Neuron (in vitro differentiated cells): ENCODE results near the gene RIN3.

Experiments used
- H2AFZ ChIP-seq: one replicate; pipeline ENCODE4 v1.6.1; 2013; ENCODE audit warnings: low read depth, mild to moderate bottlenecking, inconsistent platforms, low read length, moderate library complexity
- H3K27me3 ChIP-seq: one replicate; pipeline ENCODE4 v1.6.1; 2013; ENCODE audit warnings: low read length; ENCODE audit not compliant: insufficient read depth
- H3K36me3 ChIP-seq: one replicate; pipeline ENCODE4 v1.6.1; 2013; ENCODE audit warnings: low read length; ENCODE audit not compliant: insufficient read depth
- H3K4me1 ChIP-seq: one replicate; pipeline ENCODE4 v1.6.1; 2013; ENCODE audit warnings: low read length; ENCODE audit not compliant: insufficient read depth
- H3K4me3 ChIP-seq: 2 replicates; pipeline ENCODE4 v1.5.1; 2013; ENCODE audit warnings: mild to moderate bottlenecking, low read length, moderate library complexity
- H3K9me3 ChIP-seq: one replicate; pipeline ENCODE4 v1.6.1; 2013; ENCODE audit warnings: low read length

RIN3 gene

DNA sequence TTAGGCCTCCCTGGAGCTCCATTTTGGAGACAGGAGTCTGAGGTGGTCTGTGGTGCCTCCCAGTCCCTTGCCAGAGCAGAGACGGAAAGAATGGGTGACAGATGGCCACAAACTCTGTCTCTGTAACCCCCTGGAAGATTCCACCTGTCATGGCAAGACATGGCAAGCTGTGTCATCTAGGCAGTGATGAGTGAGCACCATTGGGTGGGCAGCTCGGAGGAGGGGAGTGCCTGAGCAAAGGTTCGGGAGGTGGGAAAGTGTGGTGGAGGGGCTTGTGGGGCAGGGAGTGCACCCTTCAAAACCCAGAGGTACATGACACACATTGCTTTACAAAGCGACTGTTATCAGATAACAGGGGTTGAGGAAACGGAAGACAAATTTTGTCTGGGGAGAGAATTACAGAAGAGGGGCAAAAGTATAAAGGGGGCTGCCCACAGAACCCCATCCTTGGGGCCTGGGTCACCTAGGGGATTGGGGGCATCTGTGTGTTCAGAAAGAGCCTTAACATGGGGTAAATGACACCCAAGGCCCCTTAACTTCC lies 3.5 kb downstream of the RIN3 start:
- Histone ChIP-seq H3K9me3 (no peaks in the 10 kb centered on the region), H3K27me3 (no peaks in the 10 kb centered on the region), H3K36me3 (no peaks in the 10 kb centered on the region), H3K4me1 (no peaks in the 10 kb centered on the region), H2AFZ (no peak overlapping the region), H3K4me3 (no peak overlapping the region)

DNA sequence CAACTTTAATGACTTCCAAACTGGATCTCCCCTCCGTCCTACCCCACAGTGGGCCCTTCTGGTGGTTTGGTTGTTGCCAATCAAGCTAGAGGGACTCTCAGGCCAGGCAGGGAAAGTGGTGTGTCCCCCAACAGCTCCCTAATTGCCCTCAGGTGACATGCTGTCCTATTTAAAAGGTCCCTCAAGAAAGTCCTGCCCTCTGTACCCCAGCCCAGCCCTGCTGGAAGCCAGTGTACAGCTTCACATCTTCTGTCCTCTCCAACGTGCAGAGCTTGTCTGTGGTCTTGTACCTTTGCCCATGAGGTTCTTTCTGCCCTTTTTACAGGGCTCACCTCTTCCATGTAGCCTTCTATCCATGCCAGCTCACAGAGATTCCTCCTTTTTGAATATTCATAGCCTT lies 4.2 kb downstream of the RIN3 start:
- H3K4me1 ChIP-seq, result no peaks in the 10 kb centered on the region
- no peak overlapping the region for H2AFZ ChIP-seq
- no peaks in the 10 kb centered on the region for H3K27me3 ChIP-seq
- no peaks in the 10 kb centered on the region for H3K36me3 ChIP-seq
- no peak overlapping the region for H3K4me3 ChIP-seq
- no peaks in the 10 kb centered on the region for H3K9me3 ChIP-seq

DNA sequence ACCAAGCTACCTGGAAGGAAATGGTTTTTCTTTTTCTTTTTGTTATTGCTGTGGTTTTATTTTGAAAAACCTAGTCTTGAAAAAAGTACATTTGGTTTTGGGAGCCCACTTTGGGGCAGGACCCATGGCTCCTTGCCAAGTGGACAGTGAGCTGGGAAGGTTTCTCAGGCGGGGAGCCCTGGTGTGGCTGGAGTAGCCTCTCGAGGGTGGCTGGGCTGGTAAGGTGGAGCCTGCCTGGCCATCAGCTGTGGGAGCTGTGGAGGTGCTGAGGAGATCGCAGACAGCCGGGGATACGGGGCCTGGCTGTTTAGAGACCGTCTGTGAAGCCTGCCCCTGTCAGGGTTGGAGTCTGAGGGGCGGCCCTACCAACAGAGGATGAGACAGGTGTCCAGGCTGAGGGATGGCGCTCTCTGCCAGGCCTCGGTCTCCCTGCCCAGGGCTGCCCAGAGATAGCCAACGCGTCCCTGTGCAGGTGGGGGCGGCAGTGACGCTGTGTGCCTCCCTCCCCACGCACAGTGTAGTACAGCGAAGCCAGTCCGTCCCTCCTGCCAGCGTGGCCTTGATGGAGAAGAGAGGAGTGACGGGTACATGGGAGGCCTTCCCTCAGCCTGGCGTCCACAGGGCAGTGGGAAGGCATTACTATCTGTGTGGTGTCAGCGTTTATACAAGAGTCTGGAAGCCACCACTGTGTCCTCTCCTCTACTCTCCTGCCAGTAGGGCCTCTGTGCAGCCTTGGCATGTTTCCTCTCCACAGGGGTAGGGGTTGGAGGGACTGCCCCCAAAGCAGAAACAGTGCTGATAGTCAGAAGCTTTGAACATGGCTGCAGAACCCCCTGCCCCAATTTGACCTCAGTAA lies 5.9 kb downstream of the RIN3 start:
- H3K27me3 ChIP-seq, result no peaks in the 10 kb centered on the region
- no peaks in the 10 kb centered on the region for H3K9me3 ChIP-seq
- no peaks in the 10 kb centered on the region for H3K4me1 ChIP-seq
- H3K4me3 ChIP-seq, result no peak overlapping the region
- no peak overlapping the region for H2AFZ ChIP-seq
- no peaks in the 10 kb centered on the region for H3K36me3 ChIP-seq

DNA sequence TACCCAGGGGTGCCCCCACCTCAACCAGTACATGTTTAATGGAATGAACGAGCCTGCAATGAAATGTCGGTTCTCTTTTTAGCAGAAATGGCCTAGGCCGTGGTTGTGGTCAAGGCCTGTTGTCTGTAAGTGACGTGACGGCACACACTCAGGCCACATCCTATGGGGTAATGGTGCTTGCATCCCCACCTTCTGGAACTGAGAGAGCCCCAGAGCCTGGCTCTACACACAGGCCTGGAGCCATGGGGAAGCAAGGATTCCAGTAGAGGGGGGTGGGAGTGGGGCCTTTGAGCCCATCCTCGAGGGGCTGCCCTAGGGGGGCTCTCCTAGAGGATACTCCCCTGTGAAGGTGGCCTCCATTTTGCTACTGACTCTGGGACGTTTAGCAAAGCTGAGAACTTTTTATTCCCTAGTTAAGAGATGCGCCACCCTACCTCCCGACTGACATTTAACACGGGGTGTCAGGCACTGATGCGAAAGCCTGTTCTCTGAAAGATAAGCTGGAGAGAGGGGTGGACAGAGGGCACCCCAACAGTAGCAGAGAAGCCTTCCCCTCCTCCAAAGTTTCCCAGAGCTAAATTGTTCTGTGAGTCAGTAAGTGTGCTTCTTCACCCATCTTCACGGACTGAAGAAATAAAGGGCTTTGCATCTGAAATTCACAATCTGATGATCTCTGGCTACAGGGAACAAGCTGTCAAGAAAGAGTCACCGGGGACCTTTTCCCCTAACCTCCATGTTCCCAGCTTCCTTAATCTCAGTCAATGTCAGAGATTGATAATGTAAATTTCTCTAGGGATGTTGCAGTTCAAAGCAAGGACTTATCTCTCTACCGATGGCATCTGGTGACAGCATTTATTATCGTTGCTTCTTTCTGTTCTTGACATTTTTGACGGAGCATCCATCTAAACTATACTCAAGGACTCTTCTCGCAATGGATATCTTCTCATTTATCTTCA lies 6.8 kb downstream of the RIN3 start:
- Histone ChIP-seq H3K4me3 (no peak overlapping the region), H2AFZ (no peak overlapping the region), H3K9me3 (no peaks in the 10 kb centered on the region), H3K4me1 (no peaks in the 10 kb centered on the region), H3K36me3 (no peaks in the 10 kb centered on the region), H3K27me3 (no peaks in the 10 kb centered on the region)

DNA sequence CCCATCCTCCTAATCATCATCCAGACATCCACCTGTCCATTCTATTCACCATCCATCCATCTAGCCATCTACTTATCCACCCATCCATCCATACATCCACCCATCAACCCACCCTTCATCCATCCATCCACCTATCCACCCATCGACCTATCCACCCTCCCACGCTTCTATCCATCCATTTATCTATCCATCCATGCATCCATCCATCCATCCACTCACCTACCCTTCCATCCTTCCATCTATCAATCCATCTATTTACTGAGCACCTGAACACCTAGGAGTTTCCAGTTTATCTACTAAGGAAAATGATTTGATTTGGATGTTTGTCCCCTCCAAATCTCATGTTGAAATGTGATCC lies 7.5 kb downstream of the RIN3 start:
- Histone ChIP-seq H3K36me3 (no peaks in the 10 kb centered on the region), H3K4me3 (no peak overlapping the region), H3K4me1 (no peaks in the 10 kb centered on the region), H3K27me3 (no peaks in the 10 kb centered on the region), H3K9me3 (no peaks in the 10 kb centered on the region), H2AFZ (no peak overlapping the region)

DNA sequence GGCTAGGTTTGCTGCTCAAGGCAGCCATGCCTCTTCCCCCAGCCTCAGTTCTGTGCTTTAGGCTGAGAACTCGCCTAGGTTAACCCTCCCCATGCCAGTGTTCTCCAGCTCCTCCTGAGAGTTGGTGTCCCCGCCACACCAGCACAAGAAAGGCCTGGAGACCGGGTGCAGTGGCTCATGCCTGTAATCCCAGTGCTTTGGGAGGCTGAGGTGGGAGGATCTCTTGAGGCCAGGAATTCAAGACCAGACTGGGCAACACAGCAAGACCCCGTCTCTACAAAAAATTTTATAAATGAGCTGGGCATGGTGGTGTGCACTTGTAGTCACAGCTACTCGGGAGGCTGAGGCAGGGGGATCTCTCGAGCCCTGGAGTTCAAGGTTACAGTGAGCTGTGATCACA lies 10.2 kb downstream of the RIN3 start:
- no peaks in the 10 kb centered on the region for H3K36me3 ChIP-seq
- H3K9me3 ChIP-seq, result no peaks in the 10 kb centered on the region
- H3K27me3 ChIP-seq, result no peaks in the 10 kb centered on the region
- H3K4me3 ChIP-seq, result no peak overlapping the region
- no peaks in the 10 kb centered on the region for H3K4me1 ChIP-seq
- H2AFZ ChIP-seq, result no peak overlapping the region

DNA sequence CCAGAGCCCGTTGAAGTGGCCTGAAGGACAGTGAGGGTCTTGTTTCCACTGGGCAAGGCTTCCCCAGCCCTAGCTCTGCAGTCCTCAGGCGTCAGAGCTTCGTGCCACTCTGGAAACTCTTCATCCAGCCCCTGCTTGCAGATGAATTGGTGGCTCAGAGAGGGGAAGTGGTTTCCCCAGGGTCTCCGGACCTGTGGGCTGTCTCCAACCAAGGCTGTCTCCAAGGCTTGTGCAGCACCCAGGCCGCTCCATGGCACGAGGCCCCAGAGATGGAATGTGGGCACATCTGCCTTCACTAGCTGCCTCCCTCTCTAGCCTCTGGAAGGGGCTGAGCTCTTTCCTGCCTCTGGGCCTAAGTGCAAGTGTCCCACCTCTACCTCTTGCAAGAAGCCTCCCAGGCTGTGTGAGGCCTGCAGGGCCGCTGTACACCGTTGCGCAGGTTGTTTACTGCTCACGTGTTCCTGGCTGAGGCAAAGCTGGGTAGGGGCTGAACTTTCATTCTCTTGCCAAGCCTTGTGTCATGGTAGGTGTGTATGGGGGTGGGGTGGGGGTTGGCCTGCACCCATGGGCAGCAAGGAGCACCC lies 11.1 kb downstream of the RIN3 start:
- Histone ChIP-seq H3K9me3 (no peaks in the 10 kb centered on the region), H3K4me1 (no peaks in the 10 kb centered on the region), H2AFZ (no peak overlapping the region), H3K36me3 (no peaks in the 10 kb centered on the region), H3K27me3 (no peaks in the 10 kb centered on the region), H3K4me3 (no peak overlapping the region)

DNA sequence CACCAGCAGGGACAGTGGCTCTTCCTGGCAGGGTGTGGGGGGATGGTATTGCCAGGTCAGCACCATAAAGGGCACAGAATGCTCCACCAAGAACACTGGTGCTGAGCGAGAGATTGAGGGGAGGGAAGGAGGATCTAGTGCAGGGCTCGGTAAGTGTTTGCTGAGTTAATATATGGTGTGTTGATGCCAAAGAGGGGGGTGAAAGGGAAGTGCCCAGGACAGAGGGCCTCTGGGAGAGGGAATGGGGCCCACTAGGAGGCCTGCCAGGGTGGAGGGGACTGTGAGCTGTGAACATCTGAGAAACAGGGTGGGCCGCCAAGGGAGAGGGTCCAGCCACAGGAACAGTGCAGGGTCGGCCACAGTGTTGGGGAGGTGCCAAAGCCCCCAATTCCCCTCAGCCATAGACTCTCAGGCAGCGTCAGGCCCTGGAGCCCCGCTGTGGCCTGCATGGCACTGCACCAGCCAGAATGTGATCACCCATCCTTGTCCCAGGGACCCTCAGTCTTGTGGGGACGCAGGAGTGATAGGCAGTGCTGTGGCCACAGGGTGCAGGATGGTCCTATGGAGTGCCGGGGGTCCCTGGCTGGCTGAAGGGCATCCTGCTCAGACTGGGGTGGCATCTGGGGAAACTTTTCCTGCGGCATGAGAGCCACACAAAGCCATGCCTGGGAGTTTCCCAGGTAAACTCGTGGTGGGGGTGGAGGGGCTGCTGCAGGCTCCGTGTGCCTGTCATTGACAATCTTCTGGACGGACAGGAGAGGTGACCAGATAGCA lies 11.9 kb downstream of the RIN3 start:
- no peaks in the 10 kb centered on the region for H3K36me3 ChIP-seq
- no peaks in the 10 kb centered on the region for H3K27me3 ChIP-seq
- no peaks in the 10 kb centered on the region for H3K4me1 ChIP-seq
- no peaks in the 10 kb centered on the region for H3K9me3 ChIP-seq
- no peak overlapping the region for H2AFZ ChIP-seq
- no peak overlapping the region for H3K4me3 ChIP-seq

DNA sequence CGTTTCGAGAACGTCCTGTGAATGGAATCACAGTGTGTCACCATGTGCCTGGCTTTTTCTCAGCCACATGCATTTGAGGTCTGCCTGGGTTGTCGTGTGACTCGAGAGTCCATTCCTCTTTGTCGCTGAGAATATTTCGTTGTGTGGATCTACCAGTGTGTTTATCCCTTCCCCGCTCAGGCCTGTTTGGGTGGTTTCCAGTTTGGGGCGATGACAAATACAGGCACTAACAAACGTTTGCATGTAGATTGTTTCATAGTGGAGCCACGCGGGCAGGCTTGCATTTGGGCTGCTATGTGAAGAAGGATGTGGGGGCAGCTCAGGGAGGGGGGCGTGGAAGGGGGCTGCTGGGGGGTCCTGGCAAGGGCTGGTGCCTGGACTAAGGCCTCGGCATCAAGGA lies 14.1 kb downstream of the RIN3 start:
- no peaks in the 10 kb centered on the region for H3K27me3 ChIP-seq
- no peak overlapping the region for H3K4me3 ChIP-seq
- no peaks in the 10 kb centered on the region for H3K36me3 ChIP-seq
- no peaks in the 10 kb centered on the region for H3K9me3 ChIP-seq
- H2AFZ ChIP-seq, result no peak overlapping the region
- H3K4me1 ChIP-seq, result no peaks in the 10 kb centered on the region

DNA sequence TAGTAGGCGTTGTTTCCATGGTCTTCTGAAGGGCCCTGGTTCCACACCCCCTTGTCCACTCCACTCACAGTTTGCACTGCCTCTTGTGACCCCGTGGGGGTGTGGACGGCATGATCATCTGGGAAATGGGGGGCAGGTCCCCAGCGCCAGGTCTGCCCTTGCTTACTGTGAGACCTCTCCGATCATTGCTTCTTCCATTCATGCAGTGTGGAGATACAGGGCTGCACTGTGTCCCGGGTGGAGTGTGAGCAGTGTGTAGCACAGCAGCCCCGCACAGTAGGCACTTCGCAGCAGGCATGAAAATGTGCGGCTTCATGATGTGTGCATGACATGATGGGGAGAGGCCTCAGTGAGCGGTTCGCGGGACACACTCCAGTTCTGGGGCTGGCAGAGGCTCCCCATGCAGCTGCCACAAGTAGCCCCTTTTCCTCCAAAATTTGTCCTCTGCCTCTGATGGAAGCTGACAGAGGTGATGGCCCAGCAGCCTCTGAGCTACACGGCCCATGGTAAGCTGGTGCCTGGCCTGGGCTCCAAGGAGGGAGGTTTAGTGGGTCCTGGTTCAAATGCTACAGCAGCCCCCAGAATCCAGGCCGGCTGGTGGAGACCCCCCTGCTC lies 15.0 kb downstream of the RIN3 start:
- Histone ChIP-seq H2AFZ (no peak overlapping the region), H3K9me3 (no peaks in the 10 kb centered on the region), H3K36me3 (no peaks in the 10 kb centered on the region), H3K4me1 (no peaks in the 10 kb centered on the region), H3K27me3 (no peaks in the 10 kb centered on the region), H3K4me3 (no peak overlapping the region)

DNA sequence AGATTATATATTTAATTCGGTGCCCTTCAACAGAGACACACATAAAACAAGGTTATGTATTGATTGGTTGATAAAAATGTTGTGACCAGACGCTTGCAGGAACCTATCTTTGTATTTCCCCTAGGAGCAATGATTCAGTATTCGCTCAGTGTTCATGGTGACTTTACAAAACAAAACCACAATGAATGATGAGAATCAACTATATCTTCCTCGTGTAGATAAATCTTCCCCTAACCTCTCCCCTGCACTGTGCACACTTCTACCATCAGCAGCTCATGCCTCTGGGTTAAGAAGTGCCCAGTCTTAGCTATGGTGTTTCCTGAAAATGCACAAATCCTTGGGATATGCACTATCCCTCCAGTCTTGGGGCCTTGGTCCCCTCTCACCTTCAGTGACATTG lies 16.3 kb downstream of the RIN3 start:
- Histone ChIP-seq H3K27me3 (no peaks in the 10 kb centered on the region), H2AFZ (no peak overlapping the region)

More for the DNA sequence above, 16.3 kb downstream of the RIN3 start:
- H3K9me3 ChIP-seq, result no peaks in the 10 kb centered on the region
- H3K4me1 ChIP-seq, result peaks cover 1% of the 10 kb centered on the region
- no peak overlapping the region for H3K4me3 ChIP-seq
- no peaks in the 10 kb centered on the region for H3K36me3 ChIP-seq
